ENCODE measurements around the gene LDLR.
A peak's percentile ranks its signal among the peaks of the same experiment; 100 is the strongest.
"Not testable (repeated sequence)": the region's sequence is repeated elsewhere in the genome, so short reads cannot be mapped to it uniquely, and the experiment has no call there.

LDLR gene

GRCh38 chr19:11073568-11073967 lies 15.7 kb upstream of the LDLR start:
- no peak overlapping the region for H3K4me3 ChIP-seq (ENCODE audit: low read depth, low read length)
- DNase-seq (ENCODE audit: low read depth): no peak

GRCh38 chr19:11076792-11077191 lies 12.5 kb upstream of the LDLR start:
- DNase-seq (ENCODE audit: low read depth); H3K4me3 ChIP-seq (ENCODE audit: low read depth, low read length): not testable (repeated sequence)

More at GRCh38 chr19:11073568-11073967, 15.7 kb upstream of the LDLR start:
- TF ChIP-seq CTCF (IDR thresholded peaks at IDR 0.05; ENCODE audit: low read depth, low read length) (no peak), MAX (IDR thresholded peaks at IDR 0.05; ENCODE audit: low read depth, low read length) (no peak), MYC (IDR thresholded peaks at IDR 0.05; ENCODE audit: low read depth, low read length) (no peak), POLR2A (IDR thresholded peaks at IDR 0.05; ENCODE audit: extremely low read depth, insufficient read length) (no peak)

GRCh38 chr19:11078893-11079292 lies 10.4 kb upstream of the LDLR start:
- no peak overlapping the region for H3K4me3 ChIP-seq (ENCODE audit: low read depth, low read length)
- no peak for DNase-seq (ENCODE audit: low read depth)
- TF ChIP-seq CTCF (IDR thresholded peaks at IDR 0.05; ENCODE audit: low read depth, low read length) (no peak), MYC (IDR thresholded peaks at IDR 0.05; ENCODE audit: low read depth, low read length) (no peak), MAX (IDR thresholded peaks at IDR 0.05; ENCODE audit: low read depth, low read length) (no peak), POLR2A (IDR thresholded peaks at IDR 0.05; ENCODE audit: extremely low read depth, insufficient read length) (no peak)

- TF ChIP-seq MAX (IDR thresholded peaks at IDR 0.05; ENCODE audit: low read depth, low read length): no peak
- TF ChIP-seq MYC (IDR thresholded peaks at IDR 0.05; ENCODE audit: low read depth, low read length): no peak
- TF ChIP-seq POLR2A (IDR thresholded peaks at IDR 0.05; ENCODE audit: extremely low read depth, insufficient read length): no peak
- TF ChIP-seq CTCF (IDR thresholded peaks at IDR 0.05; ENCODE audit: low read depth, low read length): no peak
- DNase-seq (ENCODE audit: low read depth): no peak
- no peak overlapping the region for H3K4me3 ChIP-seq (ENCODE audit: low read depth, low read length)
These were observed 9.3 kb upstream of the LDLR start for GRCh38 chr19:11079999-11080398.

GRCh38 chr19:11087870-11088505 lies 1.3 kb upstream of the LDLR start:
- no peak overlapping the region for H3K4me3 ChIP-seq (ENCODE audit: low read depth, low read length)
- no peak for TF ChIP-seq MAX (IDR thresholded peaks at IDR 0.05; ENCODE audit: low read depth, low read length)
- TF ChIP-seq POLR2A (IDR thresholded peaks at IDR 0.05; ENCODE audit: extremely low read depth, insufficient read length): no peak
- no peak for TF ChIP-seq CTCF (IDR thresholded peaks at IDR 0.05; ENCODE audit: low read depth, low read length)
- TF ChIP-seq MYC (IDR thresholded peaks at IDR 0.05; ENCODE audit: low read depth, low read length): no peak
- no peak for DNase-seq (ENCODE audit: low read depth)

GRCh38 chr19:11088506-11089253 lies 583 bp upstream of the LDLR start:
- peak overlapping the region; percentile 83 for H3K4me3 ChIP-seq (ENCODE audit: low read depth, low read length)
- DNase-seq (ENCODE audit: low read depth): no peak
- TF ChIP-seq MYC (IDR thresholded peaks at IDR 0.05; ENCODE audit: low read depth, low read length): no peak
- TF ChIP-seq POLR2A (IDR thresholded peaks at IDR 0.05; ENCODE audit: extremely low read depth, insufficient read length): no peak
- TF ChIP-seq MAX (IDR thresholded peaks at IDR 0.05; ENCODE audit: low read depth, low read length): no peak

- peak overlapping the region; percentile 83 for H3K4me3 ChIP-seq (ENCODE audit: low read depth, low read length)
- not testable (repeated sequence) for DNase-seq (ENCODE audit: low read depth)
These were observed 676 bp downstream of the LDLR start for GRCh38 chr19:11090014-11090263.

Measured in NB4 (cell line).